ENCODE results near the gene TMCO2. TPM values are rescaled to one million over a fixed set of nuclear protein-coding genes. Genes with fewer than 3 reads are reported as not detected.

The TMCO2 gene
- total and polyA plus RNA-seq, 10 of the 15 experiments (the other 5 are each of a cell fraction or from before 2014, with no cell fraction given), result not detected

DNA sequence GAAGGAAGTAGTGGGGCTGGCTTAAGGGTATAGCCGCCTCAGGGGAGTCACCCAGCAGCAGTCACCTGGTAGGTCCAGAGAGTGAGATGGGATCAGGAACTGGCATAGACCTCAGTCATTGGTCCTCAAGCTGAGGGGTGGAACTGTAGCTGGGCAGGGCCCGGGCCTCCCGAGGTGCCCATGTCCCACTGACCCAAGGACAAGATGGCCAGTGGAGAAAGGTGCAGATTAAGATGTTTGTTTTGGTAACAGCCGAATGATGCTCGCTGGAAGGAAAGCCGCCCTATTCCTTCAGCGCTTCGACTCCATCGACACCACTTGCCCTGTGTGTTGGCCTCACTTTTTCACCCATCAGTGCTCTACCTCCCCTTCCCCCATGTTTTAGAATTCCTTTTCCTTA lies 52.9 kb downstream of the TMCO2 start:
- ChIA-PET CTCF (no interaction called here), POLR2A (interaction anchor here (1.2 kb wide), 1 partner anchor 104 kb away, joined by 4 read pairs; no protein-coding TSS in a partner anchor), RAD21 (ENCODE audit: unreplicated experiment) (no interaction called here), SMC1A (ENCODE audit: uncharacterized antibody, unreplicated experiment) (interaction anchor here (1.3 kb wide), 1 partner anchor 156 kb away, joined by 4 read pairs; no protein-coding TSS in a partner anchor)
- Histone ChIP-seq H4K20me1 (ENCODE audit: control insufficient read depth, insufficient read depth) (no peaks in the 10 kb centered on the region), H3K9ac (ENCODE audit: control insufficient read depth, insufficient read depth, low read length) (no peak overlapping the region), H3K9me3 (replicated peaks; ENCODE audit: control insufficient read depth, insufficient read depth, low read length) (no peaks in the 10 kb centered on the region), H3K27ac (ENCODE audit: control insufficient read depth, insufficient read depth) (no peak overlapping the region), H3K4me1 (ENCODE audit: control insufficient read depth, insufficient read depth, low read length) (no peaks in the 10 kb centered on the region), H3K79me2 (ENCODE audit: control insufficient read depth, insufficient read depth, low read length) (no peaks in the 10 kb centered on the region), H3K36me3 (ENCODE audit: control insufficient read depth in 2 of 2, insufficient read depth in 2 of 2, low read length in 1 of 2) (peaks cover 0 to 2% of the 10 kb centered on the region in 2 experiments; a peak in 2 of 4 replicates), H3K4me3 (no peak overlapping the region), H3K27me3 (replicated peaks in 1 of 2; ENCODE audit: control insufficient read depth in 2 of 2, insufficient read depth in 2 of 2, low read length in 1 of 2) (no peaks in the 10 kb centered on the region), H3K4me2 (ENCODE audit: control insufficient read depth, insufficient read depth) (no peak overlapping the region), H2AFZ (ENCODE audit: control insufficient read depth, low read depth, low read length) (no peak overlapping the region)
- 90% methylated on average over 9 of the region's 9 CpGs for WGBS (ENCODE audit: insufficient coverage, insufficient replicate concordance, low lambda C conversion rate, missing lambda C conversion rate)
- FAIRE-seq (no peak), DNase-seq (ENCODE audit: low read depth, low spot score) (no peak), ATAC-seq (no peak)
- intact Hi-C loops (cut with micrococcal nuclease; ENCODE audit: unreplicated experiment) (no loop called here), in situ Hi-C loops (cut with MboI) (no loop called here)
- TSS peak; percentile 91 for BruUV-seq (replicated peaks)
- TF ChIP-seq, protein P1, sequence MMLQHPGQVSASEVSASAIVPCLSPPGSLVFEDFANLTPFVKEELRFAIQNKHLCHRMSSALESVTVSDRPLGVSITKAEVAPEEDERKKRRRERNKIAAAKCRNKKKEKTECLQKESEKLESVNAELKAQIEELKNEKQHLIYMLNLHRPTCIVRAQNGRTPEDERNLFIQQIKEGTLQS (IDR thresholded peaks at IDR 0.05; ENCODE audit: borderline replicate concordance, extremely low read depth, low read depth, low read length), result no peak
- TF ChIP-seq EED (IDR thresholded peaks at IDR 0.05; ENCODE audit: low read depth) (no peak), POLR2AphosphoS5 (IDR thresholded peaks at IDR 0.05; ENCODE audit: low read length) (no peak), NR2C1 (IDR thresholded peaks at IDR 0.05) (no peak), SMARCA5 (IDR thresholded peaks at IDR 0.05) (no peak), ZNF384 (IDR thresholded peaks at IDR 0.05; ENCODE audit: borderline replicate concordance, low read depth, low read length) (no peak), KDM1A (IDR thresholded peaks at IDR 0.05; ENCODE audit: borderline replicate concordance) (no peak), PAX8 (IDR thresholded peaks at IDR 0.05) (no peak), IRF4 (IDR thresholded peaks at IDR 0.05; ENCODE audit: low read depth, low read length) (no peak), EZH2 (IDR thresholded peaks at IDR 0.05; ENCODE audit: borderline replicate concordance, control insufficient read depth, low read depth, low read length) (no peak), CHD4 (IDR thresholded peaks at IDR 0.05) (no peak), ZSCAN29 (IDR thresholded peaks at IDR 0.05) (no peak), CREB1 (IDR thresholded peaks at IDR 0.05; ENCODE audit: low read depth) (no peak), MYB (IDR thresholded peaks at IDR 0.05; ENCODE audit: borderline replicate concordance, low read depth, low read length) (no peak), MTA3 (IDR thresholded peaks at IDR 0.05; ENCODE audit: borderline replicate concordance, low read length) (no peak)
- TF ChIP-seq, protein P2, sequence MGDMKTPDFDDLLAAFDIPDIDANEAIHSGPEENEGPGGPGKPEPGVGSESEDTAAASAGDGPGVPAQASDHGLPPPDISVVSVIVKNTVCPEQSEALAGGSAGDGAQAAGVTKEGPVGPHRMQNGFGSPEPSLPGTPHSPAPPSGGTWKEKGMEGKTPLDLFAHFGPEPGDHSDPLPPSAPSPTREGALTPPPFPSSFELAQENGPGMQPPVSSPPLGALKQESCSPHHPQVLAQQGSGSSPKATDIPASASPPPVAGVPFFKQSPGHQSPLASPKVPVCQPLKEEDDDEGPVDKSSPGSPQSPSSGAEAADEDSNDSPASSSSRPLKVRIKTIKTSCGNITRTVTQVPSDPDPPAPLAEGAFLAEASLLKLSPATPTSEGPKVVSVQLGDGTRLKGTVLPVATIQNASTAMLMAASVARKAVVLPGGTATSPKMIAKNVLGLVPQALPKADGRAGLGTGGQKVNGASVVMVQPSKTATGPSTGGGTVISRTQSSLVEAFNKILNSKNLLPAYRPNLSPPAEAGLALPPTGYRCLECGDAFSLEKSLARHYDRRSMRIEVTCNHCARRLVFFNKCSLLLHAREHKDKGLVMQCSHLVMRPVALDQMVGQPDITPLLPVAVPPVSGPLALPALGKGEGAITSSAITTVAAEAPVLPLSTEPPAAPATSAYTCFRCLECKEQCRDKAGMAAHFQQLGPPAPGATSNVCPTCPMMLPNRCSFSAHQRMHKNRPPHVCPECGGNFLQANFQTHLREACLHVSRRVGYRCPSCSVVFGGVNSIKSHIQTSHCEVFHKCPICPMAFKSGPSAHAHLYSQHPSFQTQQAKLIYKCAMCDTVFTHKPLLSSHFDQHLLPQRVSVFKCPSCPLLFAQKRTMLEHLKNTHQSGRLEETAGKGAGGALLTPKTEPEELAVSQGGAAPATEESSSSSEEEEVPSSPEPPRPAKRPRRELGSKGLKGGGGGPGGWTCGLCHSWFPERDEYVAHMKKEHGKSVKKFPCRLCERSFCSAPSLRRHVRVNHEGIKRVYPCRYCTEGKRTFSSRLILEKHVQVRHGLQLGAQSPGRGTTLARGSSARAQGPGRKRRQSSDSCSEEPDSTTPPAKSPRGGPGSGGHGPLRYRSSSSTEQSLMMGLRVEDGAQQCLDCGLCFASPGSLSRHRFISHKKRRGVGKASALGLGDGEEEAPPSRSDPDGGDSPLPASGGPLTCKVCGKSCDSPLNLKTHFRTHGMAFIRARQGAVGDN (IDR thresholded peaks at IDR 0.05), result no peak
- TF ChIP-seq, protein P3, sequence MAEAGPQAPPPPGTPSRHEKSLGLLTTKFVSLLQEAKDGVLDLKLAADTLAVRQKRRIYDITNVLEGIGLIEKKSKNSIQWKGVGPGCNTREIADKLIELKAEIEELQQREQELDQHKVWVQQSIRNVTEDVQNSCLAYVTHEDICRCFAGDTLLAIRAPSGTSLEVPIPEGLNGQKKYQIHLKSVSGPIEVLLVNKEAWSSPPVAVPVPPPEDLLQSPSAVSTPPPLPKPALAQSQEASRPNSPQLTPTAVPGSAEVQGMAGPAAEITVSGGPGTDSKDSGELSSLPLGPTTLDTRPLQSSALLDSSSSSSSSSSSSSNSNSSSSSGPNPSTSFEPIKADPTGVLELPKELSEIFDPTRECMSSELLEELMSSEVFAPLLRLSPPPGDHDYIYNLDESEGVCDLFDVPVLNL (IDR thresholded peaks at IDR 0.05; ENCODE audit: low read depth, low read length), result no peak
- TF ChIP-seq, protein P4, sequence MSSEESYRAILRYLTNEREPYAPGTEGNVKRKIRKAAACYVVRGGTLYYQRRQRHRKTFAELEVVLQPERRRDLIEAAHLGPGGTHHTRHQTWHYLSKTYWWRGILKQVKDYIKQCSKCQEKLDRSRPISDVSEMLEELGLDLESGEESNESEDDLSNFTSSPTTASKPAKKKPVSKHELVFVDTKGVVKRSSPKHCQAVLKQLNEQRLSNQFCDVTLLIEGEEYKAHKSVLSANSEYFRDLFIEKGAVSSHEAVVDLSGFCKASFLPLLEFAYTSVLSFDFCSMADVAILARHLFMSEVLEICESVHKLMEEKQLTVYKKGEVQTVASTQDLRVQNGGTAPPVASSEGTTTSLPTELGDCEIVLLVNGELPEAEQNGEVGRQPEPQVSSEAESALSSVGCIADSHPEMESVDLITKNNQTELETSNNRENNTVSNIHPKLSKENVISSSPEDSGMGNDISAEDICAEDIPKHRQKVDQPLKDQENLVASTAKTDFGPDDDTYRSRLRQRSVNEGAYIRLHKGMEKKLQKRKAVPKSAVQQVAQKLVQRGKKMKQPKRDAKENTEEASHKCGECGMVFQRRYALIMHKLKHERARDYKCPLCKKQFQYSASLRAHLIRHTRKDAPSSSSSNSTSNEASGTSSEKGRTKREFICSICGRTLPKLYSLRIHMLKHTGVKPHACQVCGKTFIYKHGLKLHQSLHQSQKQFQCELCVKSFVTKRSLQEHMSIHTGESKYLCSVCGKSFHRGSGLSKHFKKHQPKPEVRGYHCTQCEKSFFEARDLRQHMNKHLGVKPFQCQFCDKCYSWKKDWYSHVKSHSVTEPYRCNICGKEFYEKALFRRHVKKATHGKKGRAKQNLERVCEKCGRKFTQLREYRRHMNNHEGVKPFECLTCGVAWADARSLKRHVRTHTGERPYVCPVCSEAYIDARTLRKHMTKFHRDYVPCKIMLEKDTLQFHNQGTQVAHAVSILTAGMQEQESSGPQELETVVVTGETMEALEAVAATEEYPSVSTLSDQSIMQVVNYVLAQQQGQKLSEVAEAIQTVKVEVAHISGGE (CRISPR knock-in tag; IDR thresholded peaks at IDR 0.05), result no peak
